GM12873 (cell line): ENCODE measurements around the gene LRRFIP2.

Source experiments
- TF ChIP-seq, protein P1 (sequence below): IDR thresholded peaks from 2 replicates; pipeline ENCODE4 v1.5.1; 2012; ENCODE audit warnings: low read depth, mild to moderate bottlenecking, moderate library complexity, low read length, control low read depth; ENCODE audit not compliant: insufficient read depth; ENCODE audit errors: missing control alignments

Gene LRRFIP2

DNA sequence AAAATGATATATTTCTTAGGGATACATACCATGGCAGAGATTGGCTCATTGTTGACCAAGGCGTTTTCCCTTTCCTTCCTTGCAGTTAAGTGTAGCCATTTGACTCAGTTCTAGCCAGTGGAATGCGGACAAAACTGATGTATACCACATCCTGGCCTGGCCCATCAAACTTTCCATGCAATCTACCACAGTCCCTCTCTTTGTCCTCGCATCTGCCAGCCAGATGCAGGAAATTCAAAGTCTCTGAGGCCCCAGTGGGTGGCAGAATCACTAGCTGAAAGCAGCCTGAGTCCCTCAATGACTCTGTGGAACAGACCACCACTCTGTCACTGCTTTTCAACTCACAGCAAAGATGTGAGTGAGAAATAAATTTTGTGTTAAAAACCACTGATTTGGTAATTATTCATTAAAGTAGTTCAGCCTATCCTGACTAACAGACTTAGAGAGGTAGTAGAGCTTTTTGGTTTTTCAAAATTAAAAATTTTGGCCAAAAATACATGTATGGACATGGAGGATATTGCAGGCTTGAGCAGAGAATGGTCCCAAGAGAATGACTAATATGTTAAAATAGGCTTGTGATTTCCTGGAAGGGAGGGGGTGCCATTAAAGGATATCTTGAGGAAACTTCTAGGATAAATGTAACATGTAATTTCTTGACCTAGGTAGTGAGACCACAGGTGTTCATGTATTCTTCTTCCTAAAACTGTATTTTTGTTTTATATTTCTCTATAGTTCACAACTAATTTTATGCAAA lies 10.9 kb downstream of the LRRFIP2 start:
- TF ChIP-seq, protein P1, sequence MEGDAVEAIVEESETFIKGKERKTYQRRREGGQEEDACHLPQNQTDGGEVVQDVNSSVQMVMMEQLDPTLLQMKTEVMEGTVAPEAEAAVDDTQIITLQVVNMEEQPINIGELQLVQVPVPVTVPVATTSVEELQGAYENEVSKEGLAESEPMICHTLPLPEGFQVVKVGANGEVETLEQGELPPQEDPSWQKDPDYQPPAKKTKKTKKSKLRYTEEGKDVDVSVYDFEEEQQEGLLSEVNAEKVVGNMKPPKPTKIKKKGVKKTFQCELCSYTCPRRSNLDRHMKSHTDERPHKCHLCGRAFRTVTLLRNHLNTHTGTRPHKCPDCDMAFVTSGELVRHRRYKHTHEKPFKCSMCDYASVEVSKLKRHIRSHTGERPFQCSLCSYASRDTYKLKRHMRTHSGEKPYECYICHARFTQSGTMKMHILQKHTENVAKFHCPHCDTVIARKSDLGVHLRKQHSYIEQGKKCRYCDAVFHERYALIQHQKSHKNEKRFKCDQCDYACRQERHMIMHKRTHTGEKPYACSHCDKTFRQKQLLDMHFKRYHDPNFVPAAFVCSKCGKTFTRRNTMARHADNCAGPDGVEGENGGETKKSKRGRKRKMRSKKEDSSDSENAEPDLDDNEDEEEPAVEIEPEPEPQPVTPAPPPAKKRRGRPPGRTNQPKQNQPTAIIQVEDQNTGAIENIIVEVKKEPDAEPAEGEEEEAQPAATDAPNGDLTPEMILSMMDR: no peak

DNA sequence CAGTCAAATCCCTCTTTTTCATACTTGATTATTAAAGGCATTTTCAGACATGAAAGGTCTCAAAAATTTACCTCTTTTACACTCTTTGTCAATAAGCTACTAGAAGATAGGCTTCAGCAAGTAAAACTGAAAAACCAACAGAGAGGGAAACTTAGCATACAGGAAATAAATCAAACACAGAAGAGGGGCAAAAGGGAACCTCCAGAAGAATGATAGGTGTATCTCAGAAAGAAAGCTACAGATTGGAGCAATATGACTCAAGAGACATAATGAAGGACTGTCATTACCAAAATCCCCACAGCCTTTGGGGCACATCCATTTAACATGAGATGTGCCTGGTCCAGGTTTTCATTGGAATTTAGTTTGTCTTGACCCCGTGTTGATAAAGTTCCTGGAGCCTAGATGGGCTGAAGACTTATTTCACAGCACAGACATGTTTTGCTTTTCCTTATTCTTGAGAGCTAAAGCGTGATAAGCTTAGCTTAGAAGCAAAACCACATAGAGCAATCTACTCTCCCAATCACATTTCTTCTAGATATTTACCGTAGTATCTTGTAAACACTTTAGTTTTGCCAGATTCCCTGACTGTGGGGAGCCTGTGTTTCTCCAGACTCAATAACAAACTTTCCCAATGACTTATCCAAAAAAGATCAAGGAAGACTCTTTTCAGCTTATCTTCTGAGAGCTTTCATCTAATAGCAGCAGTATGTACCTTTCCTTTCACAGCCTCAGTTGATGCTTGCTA lies 11.7 kb downstream of the LRRFIP2 start:
- TF ChIP-seq, protein P1: no peak

DNA sequence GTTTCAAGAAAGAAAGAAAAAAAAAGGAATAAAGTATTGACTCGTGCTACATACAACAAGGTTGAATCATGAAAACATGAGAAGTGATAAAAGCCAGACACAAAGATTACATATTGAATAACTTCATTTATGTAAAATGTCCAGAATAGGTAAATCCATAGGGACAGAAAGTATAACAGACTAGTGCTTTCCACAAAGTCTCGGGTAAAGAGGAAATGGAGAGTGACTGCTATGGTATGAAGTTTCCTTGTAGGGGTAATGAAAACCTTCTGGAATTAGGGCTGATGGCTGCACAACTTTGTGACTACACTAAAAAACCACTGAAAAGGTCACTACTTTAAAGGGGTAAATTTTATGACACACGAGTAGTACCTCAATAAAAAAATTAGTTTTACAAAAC lies 13.0 kb downstream of the LRRFIP2 start:
- TF ChIP-seq, protein P1: no peak

DNA sequence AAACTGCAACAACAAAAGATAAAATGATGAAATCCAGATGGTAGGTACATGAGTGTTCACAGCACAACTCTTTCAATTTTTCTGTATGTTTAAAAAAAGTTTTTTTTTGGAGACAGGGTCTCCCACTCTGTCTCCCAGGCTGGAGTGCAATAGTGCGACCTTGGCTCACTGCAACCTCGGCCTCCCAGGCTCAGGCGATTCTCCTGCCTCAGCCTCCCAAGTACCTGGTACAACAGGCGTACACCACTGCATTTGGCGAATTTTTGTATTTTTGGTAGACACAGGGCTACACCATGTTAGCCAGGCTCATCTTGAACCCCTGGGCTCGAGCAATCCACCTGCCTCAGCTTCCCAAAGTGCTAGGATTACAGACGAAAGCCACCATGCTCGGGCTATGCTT lies 18.6 kb downstream of the LRRFIP2 start:
- TF ChIP-seq, protein P1: no peak

DNA sequence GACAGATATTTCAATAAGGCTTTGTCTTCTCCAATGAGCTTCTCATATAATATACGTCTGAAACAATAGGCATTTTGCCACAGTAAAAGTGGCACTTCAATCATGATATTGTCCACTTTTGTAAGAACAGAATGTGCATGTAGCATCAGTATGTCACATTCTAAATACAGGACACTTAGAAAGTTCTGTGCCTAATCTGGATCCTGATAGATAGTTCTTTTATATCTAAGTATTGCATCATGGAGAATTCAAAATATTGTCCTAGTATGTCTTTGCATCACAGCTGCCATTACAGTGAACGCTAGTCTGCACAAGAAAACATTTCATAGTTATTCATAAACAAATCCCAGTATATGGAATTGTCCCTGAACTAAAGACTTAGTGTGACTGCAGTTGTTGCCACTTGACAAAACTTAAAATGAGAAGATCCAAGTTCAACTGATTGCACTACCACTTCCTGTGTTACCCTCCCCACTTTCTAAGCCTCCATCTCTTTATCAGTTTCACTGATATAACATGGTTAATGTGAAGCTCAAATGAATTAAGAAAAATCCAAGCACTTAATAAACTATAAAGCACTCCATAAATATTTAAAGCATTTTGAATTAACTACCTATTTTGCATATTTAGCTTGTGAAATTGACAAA lies 19.6 kb downstream of the LRRFIP2 start:
- TF ChIP-seq, protein P1: no peak

DNA sequence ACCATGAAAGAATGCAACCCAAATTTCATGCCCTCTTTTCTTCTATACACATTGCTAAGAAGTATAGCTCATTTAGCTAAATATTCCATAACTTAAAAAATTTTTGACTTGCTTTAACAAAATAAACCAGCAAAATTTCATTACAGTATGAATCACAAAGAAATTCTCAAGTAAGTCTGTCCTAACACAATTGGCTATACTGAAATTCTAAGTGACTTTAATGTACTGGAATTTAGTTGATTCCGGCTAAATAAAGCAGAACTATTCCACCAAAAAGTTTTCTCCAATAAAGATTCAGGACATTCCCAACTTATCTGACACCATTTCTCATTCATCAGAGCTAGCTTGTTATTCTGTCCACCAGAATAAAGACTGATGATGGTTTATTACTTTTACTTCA lies 23.8 kb downstream of the LRRFIP2 start:
- TF ChIP-seq, protein P1: no peak

DNA sequence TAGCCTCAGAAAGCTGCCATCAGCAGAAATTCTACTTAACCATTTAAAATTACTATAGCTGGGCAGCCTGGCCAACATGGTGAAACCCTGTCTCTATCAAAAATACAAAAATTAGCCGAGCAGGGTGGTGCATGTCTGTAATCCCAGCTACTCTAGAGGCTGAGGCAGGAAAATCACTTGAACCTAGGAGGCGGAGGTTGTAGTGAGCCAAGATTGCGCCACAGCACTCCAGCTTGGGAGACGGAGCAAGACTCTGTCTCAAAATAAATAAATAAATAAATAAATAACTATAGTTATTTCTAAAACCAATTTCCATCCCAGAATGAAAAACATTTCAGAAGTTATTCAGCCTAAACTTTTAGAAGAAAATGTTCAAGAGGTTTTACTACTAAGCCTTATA lies 25.1 kb downstream of the LRRFIP2 start:
- TF ChIP-seq, protein P1: no peak
